ENCODE measurements around the gene MED25. TPM values are rescaled to one million over a fixed set of nuclear protein-coding genes. Genes with fewer than 3 reads are reported as not detected.

Gene MED25
- total and polyA plus RNA-seq, 2 of the 8 experiments (the other 6 are each of a cell fraction or from before 2014, with no cell fraction given) = 21.6 to 71.4 TPM

GRCh38 chr19:49881186-49881585, 63.1 kb downstream of the MED25 start:
- CTCF ChIA-PET (ENCODE audit: partially characterized antibody) = interaction anchor here (1.1 to 2.0 kb wide), 3 partner anchors 10 to 94 kb away, joined by 3 to 5 read pairs (median 3); no protein-coding TSS in a partner anchor
- H3K4ac ChIP-seq (replicated peaks; ENCODE audit: insufficient read length, low read depth, low read length) = no peak overlapping the region
- no peak overlapping the region for H2AK5ac ChIP-seq (ENCODE audit: low read depth, low read length)
- no peak overlapping the region for H2BK5ac ChIP-seq (ENCODE audit: low read depth, low read length)
- FAIRE-seq = no peak
- DNase-seq (ENCODE audit: low read depth in 1 of 2, low spot score in 2 of 2) = no peak
- POLR2A ChIA-PET (ENCODE audit: partially characterized antibody) = interaction anchor here (0.8 to 2.0 kb wide), 8 partner anchors 9 to 71 kb away, joined by 3 to 8 read pairs (median 3); no protein-coding TSS in a partner anchor
- no peak overlapping the region for H3K9ac ChIP-seq (replicated peaks in 1 of 4; ENCODE audit: extremely low read depth in 1 of 4, low read depth in 3 of 4, low read length in 3 of 4)
- peaks cover 9% of the 10 kb centered on the region; the same call in 1 of the 2 replicates for H3K79me1 ChIP-seq (ENCODE audit: low read depth, low read length)
- peaks cover 0 to 12% of the 10 kb centered on the region in 2 experiments; a peak in 2 of 4 replicates for H3K79me2 ChIP-seq (ENCODE audit: control insufficient read depth in 1 of 2, insufficient read depth in 2 of 2, low read length in 2 of 2)
- no peak overlapping the region for H3K4me2 ChIP-seq (ENCODE audit: insufficient read depth in 1 of 2, low read depth in 2 of 2, low read length in 2 of 2)
- H3K14ac ChIP-seq (ENCODE audit: insufficient read length) = no peak overlapping the region
- no peak overlapping the region for H2BK15ac ChIP-seq (ENCODE audit: low read length)
- H3K36me3 ChIP-seq (ENCODE audit: control insufficient read depth in 2 of 4, insufficient read depth in 4 of 4, low read length in 3 of 4) = peaks cover 22 to 56% (median 47%) of the 10 kb centered on the region in 4 experiments
- H2BK120ac ChIP-seq (replicated peaks; ENCODE audit: low read depth, low read length) = no peak overlapping the region
- H3K4me1 ChIP-seq (replicated peaks in 1 of 4; ENCODE audit: control insufficient read depth in 3 of 4, insufficient read depth in 4 of 4, low read length in 3 of 4) = peaks cover 0 to 7% (median 4%) of the 10 kb centered on the region in 4 experiments; a peak in 5 of 7 replicates
- WGBS, 2 experiments (ENCODE audit: extremely low coverage in 1 of 2, insufficient coverage in 1 of 2, insufficient read length in 1 of 2, insufficient replicate concordance in 2 of 2, low coverage in 1 of 2, low lambda C conversion rate in 2 of 2, missing lambda C conversion rate in 1 of 2) = 94% methylated on average over 17 of the region's 17 CpGs; no CpG with 5 or more reads in 1 of the 2 experiments
- H3K9me3 ChIP-seq (ENCODE audit: insufficient read depth in 2 of 2, low read depth in 1 of 2, low read length in 1 of 2) = no peaks in the 10 kb centered on the region
- no peak overlapping the region for H2BK12ac ChIP-seq (ENCODE audit: low read depth, low read length)
- H4K91ac ChIP-seq (replicated peaks; ENCODE audit: insufficient read length, low read length) = no peak overlapping the region
- H3K23me2 ChIP-seq (ENCODE audit: low read depth, low read length) = peaks cover 9% of the 10 kb centered on the region
- H3K4me3 ChIP-seq (ENCODE audit: extremely low read depth in 1 of 4, insufficient read depth in 2 of 4, low read depth in 3 of 4, low read length in 4 of 4) = no peak overlapping the region
- peak overlapping the region; percentile 22; the same call in 1 of the 2 replicates for H4K8ac ChIP-seq (ENCODE audit: extremely low read depth, insufficient read depth, low read length)
- H3K18ac ChIP-seq (ENCODE audit: extremely low read depth, low read length) = no peak overlapping the region
- no peak overlapping the region for H2AFZ ChIP-seq (ENCODE audit: low read length)
- no peak overlapping the region for H3K23ac ChIP-seq (ENCODE audit: insufficient read length)
- H4K20me1 ChIP-seq (replicated peaks in 1 of 2; ENCODE audit: control insufficient read depth in 1 of 2, insufficient read depth in 2 of 2, low read length in 2 of 2) = peaks cover 10 to 18% of the 10 kb centered on the region in 2 experiments
- no peak for TF ChIP-seq TEAD4 (IDR thresholded peaks at IDR 0.05; ENCODE audit: low read depth, low read length)
- no peak for TF ChIP-seq MAX (IDR thresholded peaks at IDR 0.05)
- TF ChIP-seq EGR1 (IDR thresholded peaks at IDR 0.05; ENCODE audit: borderline replicate concordance, low read depth, low read length) = no peak
- H3K27ac ChIP-seq (ENCODE audit: low read depth, low read length) = no peak overlapping the region
- H3K27me3 ChIP-seq (replicated peaks in 1 of 4; ENCODE audit: control insufficient read depth in 3 of 4, extremely low read depth in 1 of 4, insufficient read depth in 3 of 4, low read length in 3 of 4) = no peaks in the 10 kb centered on the region
- H2BK20ac ChIP-seq (ENCODE audit: low read length) = no peak overlapping the region
- H3K56ac ChIP-seq (replicated peaks; ENCODE audit: insufficient read length, low read depth, low read length) = no peak overlapping the region
- H4K5ac ChIP-seq (ENCODE audit: insufficient read length, low read depth, low read length) = no peak overlapping the region
